Transverse colon (tissue), 4 donors: ENCODE results near the gene CEP70. TPM values are rescaled to one million over a fixed set of nuclear protein-coding genes. Genes with fewer than 3 reads are reported as not detected.
"Not testable (repeated sequence)": the region's sequence is repeated elsewhere in the genome, so short reads cannot be mapped to it uniquely, and the experiment has no call there.

Experiments
- DNase-seq: peaks from one replicate; pipeline ENCODE4 v3.0.0-alpha.2; 2019
- H3K27ac ChIP-seq, 4 donors: fragments of 200-600 bp; sonication (generic); 2 replicates each; pipeline ENCODE4 v1.5.1; 2016 to 2018; ENCODE audit warnings: inconsistent platforms in 4 of 4
- H3K27me3 ChIP-seq: fragments of 200-600 bp; sonication (generic); 2 replicates; pipeline ENCODE4 v1.5.1; 2017; ENCODE audit warnings: inconsistent platforms
- H3K36me3 ChIP-seq, 4 donors: fragments of 200-600 bp; sonication (generic); 2 replicates each; pipeline ENCODE4 v1.5.1; 2017 to 2019; ENCODE audit warnings: inconsistent platforms in 4 of 4
- H3K4me1 ChIP-seq, 4 donors: fragments of 200-600 bp; sonication (generic); 2 replicates each; pipeline ENCODE4 v1.5.1; 2017 to 2020; ENCODE audit warnings: inconsistent platforms in 4 of 4
- H3K4me3 ChIP-seq, 4 donors: fragments of 200-600 bp; sonication (generic); 1 replicate in 1 of 4; 2 replicates in 3 of 4; pipeline versions ENCODE4 v1.5.1 to v1.6.1; 2017 to 2019; ENCODE audit warnings: inconsistent platforms in 4 of 4
- H3K9me3 ChIP-seq, 2 donors: fragments of 200-600 bp; sonication (generic); 2 replicates each; pipeline ENCODE4 v1.5.1; 2017 to 2019; ENCODE audit warnings: inconsistent platforms in 2 of 2
- CTCF ChIP-seq, 5 experiments: fragments of 200-600 bp in 3 of 5; fragments of 450-650 bp in 2 of 5; sonication (generic) in 3 of 5; IDR thresholded peaks; 1 replicate in 2 of 5; 2 replicates in 3 of 5; pipeline ENCODE4 v1.5.1; 2016 to 2017; ENCODE audit warnings: antibody characterized with exemption in 5 of 5, inconsistent platforms in 3 of 5, mild to moderate bottlenecking in 2 of 5, moderate library complexity in 1 of 5
- EP300 ChIP-seq: sonication (generic); formaldehyde crosslinking; IDR thresholded peaks from one replicate; pipeline ENCODE4 v1.6.1; 2017; ENCODE audit warnings: antibody characterized with exemption, low read depth
- POLR2A ChIP-seq: fragments of 450-650 bp; IDR thresholded peaks from one replicate; pipeline ENCODE4 v1.6.1; 2016; ENCODE audit warnings: antibody characterized with exemption, mild to moderate bottlenecking, moderate library complexity
- POLR2AphosphoS5 ChIP-seq, 3 donors: sonication (generic); formaldehyde crosslinking; IDR thresholded peaks; one replicate each; pipeline ENCODE4 v1.6.1; 2016; ENCODE audit warnings: antibody characterized with exemption in 3 of 3
- WGBS, 2 donors: methylation state at CpG; one replicate each; pipeline ENCODE4 v1.1.5; 2018; ENCODE audit warnings: low coverage in 1 of 2; 5-methylcytosine and 5-hydroxymethylcytosine counted together
- in situ Hi-C, 4 donors: fragments of 200-750 bp; cut with MboI; loops; one replicate each; pipeline versions ENCODE4 v1.15.0 to v1.15.1; 2017; ENCODE audit warnings: low sequenced_read_pairs in 3 of 4, low pct_ligation_motif_present in 1 of 4, low pct_unique_long_range_greater_than_20kb in 1 of 4
- intact Hi-C: fragments of 100-400 bp; cut with DNase I; formaldehyde crosslinking; loops from one replicate; pipeline ENCODE4 v1.15.1; 2023; ENCODE audit warnings: low total_unique reads
- total RNA-seq, 4 donors: library from RNA; depleted of rRNA; stranded (reverse); fragments of >200 nt; gene quantifications; one replicate each; pipeline ENCODE4 v1.1.0, GENCODE V29; 2016

CEP70 gene
- total RNA-seq, 4 donors from 2014 or later, result 4.1 to 46.8 (median 22.6) TPM

GRCh38 chr3:138559134-138559533 is 34.9 kb downstream of the CEP70 start:
- 72 to 89% methylated on average over 4 of the region's 4 CpGs for WGBS, 2 donors
- no peak overlapping the region for H3K4me3 ChIP-seq
- H3K36me3 ChIP-seq, result peaks cover 0 to 28% (median 0%) of the 10 kb centered on the region in 4 donors
- H3K9me3 ChIP-seq, result peaks cover 10 to 30% of the 10 kb centered on the region in 2 donors
- in situ Hi-C loops, result no loop called here
- H3K4me1 ChIP-seq, result no peaks in the 10 kb centered on the region
- intact Hi-C loops, result no loop called here
- H3K27me3 ChIP-seq, result no peaks in the 10 kb centered on the region
- no peak for TF ChIP-seq CTCF (IDR thresholded peaks at IDR 0.05)
- TF ChIP-seq POLR2AphosphoS5 (IDR thresholded peaks at IDR 0.05), result no peak
- TF ChIP-seq EP300, result no peak
- no peak for TF ChIP-seq POLR2A
- DNase-seq, result no peak
- no peak overlapping the region for H3K27ac ChIP-seq

- Histone ChIP-seq H3K36me3 (peaks cover 0 to 41% (median 3%) of the 10 kb centered on the region in 4 donors), H3K9me3 (peaks cover 7 to 23% of the 10 kb centered on the region in 2 donors)
- H3K4me1 ChIP-seq, in situ Hi-C loops, intact Hi-C loops, H3K27ac ChIP-seq, DNase-seq, H3K27me3 ChIP-seq, H3K4me3 ChIP-seq: not testable (repeated sequence)
- WGBS, 2 donors, result 96 to 100% methylated on average over 2 to 5 of the region's 5 CpGs
Measured at GRCh38 chr3:138554775-138555174, 39.3 kb downstream of the CEP70 start.

- H3K4me1 ChIP-seq, H3K4me3 ChIP-seq, H3K27me3 ChIP-seq, DNase-seq, H3K27ac ChIP-seq, intact Hi-C loops, in situ Hi-C loops: not testable (repeated sequence)
- Histone ChIP-seq H3K9me3 (peaks cover 13 to 27% of the 10 kb centered on the region in 2 donors), H3K36me3 (peaks cover 0 to 61% (median 20%) of the 10 kb centered on the region in 4 donors)
- 93 to 96% methylated on average over 2 of the region's 2 CpGs for WGBS, 2 donors
Measured at GRCh38 chr3:138550958-138551357, 43.1 kb downstream of the CEP70 start.

GRCh38 chr3:138549179-138549977 is 44.7 kb downstream of the CEP70 start:
- WGBS, 2 donors, result 91 to 100% methylated on average over 1 to 14 of the region's 14 CpGs
- in situ Hi-C loops, result no loop called here
- DNase-seq, result no peak
- no peaks in the 10 kb centered on the region for H3K4me1 ChIP-seq
- no peak overlapping the region for H3K4me3 ChIP-seq
- H3K36me3 ChIP-seq, result peaks cover 0 to 70% (median 23%) of the 10 kb centered on the region in 4 donors
- no peak overlapping the region for H3K27ac ChIP-seq
- intact Hi-C loops, result no loop called here
- TF ChIP-seq POLR2AphosphoS5 (IDR thresholded peaks at IDR 0.05) (no peak), EP300 (no peak), POLR2A (no peak), CTCF (IDR thresholded peaks at IDR 0.05) (no peak)
- H3K27me3 ChIP-seq, result no peaks in the 10 kb centered on the region
- H3K9me3 ChIP-seq, result peaks cover 22 to 39% of the 10 kb centered on the region in 2 donors

- Histone ChIP-seq H3K27ac (no peak overlapping the region), H3K9me3 (peaks cover 22 to 43% of the 10 kb centered on the region in 2 donors), H3K36me3 (peaks cover 0 to 76% (median 26%) of the 10 kb centered on the region in 4 donors), H3K4me1 (no peaks in the 10 kb centered on the region), H3K27me3 (no peaks in the 10 kb centered on the region), H3K4me3 (no peak overlapping the region)
- intact Hi-C loops (no loop called here), in situ Hi-C loops (no loop called here)
- no peak for TF ChIP-seq POLR2A
- no peak for TF ChIP-seq EP300
- no peak for TF ChIP-seq POLR2AphosphoS5 (IDR thresholded peaks at IDR 0.05)
- TF ChIP-seq CTCF (IDR thresholded peaks at IDR 0.05), result no peak
- 88 to 89% methylated on average over 2 of the region's 2 CpGs for WGBS, 2 donors
- DNase-seq, result no peak
Measured at GRCh38 chr3:138547342-138547975, 46.6 kb downstream of the CEP70 start.
